Fibroblast of lung (primary cell): ENCODE measurements around the gene SRGAP1. TPM values are rescaled to one million over a fixed set of nuclear protein-coding genes. Genes with fewer than 3 reads are reported as not detected.
A peak's percentile ranks its signal among the peaks of the same experiment; 100 is the strongest.

Experiments used
- DNase-seq, 2 donors: peaks; one replicate each; pipeline versions ENCODE4 v3.0.0 to v3.0.0-alpha.2; 2010; ENCODE audit warnings: low read depth in 2 of 2
- H2AFZ ChIP-seq: 2 replicates; pipeline ENCODE4 v1.5.1; 2012; ENCODE audit warnings: low read length, control low read depth, inconsistent platforms
- H3K27ac ChIP-seq: 2 replicates; pipeline ENCODE4 v1.5.1; 2011; ENCODE audit warnings: low read length, control low read depth; ENCODE audit not compliant: insufficient read depth
- H3K27me3 ChIP-seq: 2 replicates; pipeline ENCODE4 v1.5.1; 2011; ENCODE audit warnings: mild to moderate bottlenecking, low read length; ENCODE audit not compliant: control insufficient read depth, insufficient read depth
- H3K36me3 ChIP-seq: 2 replicates; pipeline ENCODE4 v1.5.1; 2011; ENCODE audit warnings: low read length; ENCODE audit not compliant: control insufficient read depth, insufficient read depth
- H3K4me1 ChIP-seq: 2 replicates; pipeline ENCODE4 v1.5.1; 2011; ENCODE audit warnings: low read length; ENCODE audit not compliant: control insufficient read depth, insufficient read depth; ENCODE audit errors: extremely low read depth
- H3K4me2 ChIP-seq: 2 replicates; pipeline ENCODE4 v1.5.1; 2011; ENCODE audit warnings: low read length, control low read depth; ENCODE audit not compliant: insufficient read depth; ENCODE audit errors: extremely low read depth
- H3K4me3 ChIP-seq, 4 experiments: fragments of 200-600 bp in 1 of 4; sonication (generic) in 1 of 4; replicated peaks in 1 of 4; 2 replicates each; pipeline ENCODE4 v1.5.1; 2011 to 2016; ENCODE audit warnings: low read length in 4 of 4, low read depth in 3 of 4, mild to moderate bottlenecking in 3 of 4, control low read depth in 2 of 4, inconsistent platforms in 1 of 4, mixed read lengths in 1 of 4; ENCODE audit not compliant: insufficient read depth in 1 of 4; ENCODE audit errors: control extremely low read depth in 1 of 4
- H3K79me2 ChIP-seq: 2 replicates; pipeline ENCODE4 v1.5.1; 2012; ENCODE audit warnings: mild to moderate bottlenecking, low read length, inconsistent platforms; ENCODE audit not compliant: control insufficient read depth, insufficient read depth
- H3K9ac ChIP-seq: 2 replicates; pipeline ENCODE4 v1.5.1; 2011; ENCODE audit warnings: mild to moderate bottlenecking, low read length, control low read depth; ENCODE audit not compliant: insufficient read depth
- H3K9me3 ChIP-seq: 2 replicates; pipeline ENCODE4 v1.5.1; 2012; ENCODE audit warnings: low read depth, low read length; ENCODE audit not compliant: control insufficient read depth, insufficient read depth
- H4K20me1 ChIP-seq: 2 replicates; pipeline ENCODE4 v1.5.1; 2011; ENCODE audit warnings: low read length; ENCODE audit not compliant: control insufficient read depth, insufficient read depth; ENCODE audit errors: extremely low read depth
- CTCF ChIP-seq, 2 donors: IDR thresholded peaks in 1 of 2; conservative IDR thresholded peaks in 1 of 2; 1 replicate in 1 of 2; 2 replicates in 1 of 2; pipeline ENCODE4 v1.5.1; 2011 to 2012; ENCODE audit warnings: low read length in 2 of 2, control low read depth in 1 of 2, inconsistent platforms in 1 of 2, low read depth in 1 of 2, mild to moderate bottlenecking in 1 of 2
- EZH2 ChIP-seq: IDR thresholded peaks from 2 replicates; pipeline ENCODE4 v1.5.1; 2012; ENCODE audit warnings: low read length, control low read depth, mild to moderate bottlenecking; ENCODE audit errors: missing control alignments
- polyA plus RNA-seq, 2 donors: library from polyadenylated mRNA; depleted of rRNA in 1 of 2; stranded (reverse) in 1 of 2; unstranded in 1 of 2; fragments of >200 nt; gene quantifications; 2 replicates each; pipeline ENCODE4 v1.2.1, GENCODE V29; 2011 to 2012; ENCODE audit warnings: missing spikeins in 1 of 2
- total RNA-seq: library from RNA; depleted of rRNA; stranded (reverse); fragments of >200 nt; gene quantifications from 2 replicates; pipeline ENCODE4 v1.2.1, GENCODE V29; 2014

The SRGAP1 gene
- total and polyA plus RNA-seq, 2 donors (not counting 1 experiment from before 2014, with no cell fraction given), result 18.9 to 30.2 TPM

DNA sequence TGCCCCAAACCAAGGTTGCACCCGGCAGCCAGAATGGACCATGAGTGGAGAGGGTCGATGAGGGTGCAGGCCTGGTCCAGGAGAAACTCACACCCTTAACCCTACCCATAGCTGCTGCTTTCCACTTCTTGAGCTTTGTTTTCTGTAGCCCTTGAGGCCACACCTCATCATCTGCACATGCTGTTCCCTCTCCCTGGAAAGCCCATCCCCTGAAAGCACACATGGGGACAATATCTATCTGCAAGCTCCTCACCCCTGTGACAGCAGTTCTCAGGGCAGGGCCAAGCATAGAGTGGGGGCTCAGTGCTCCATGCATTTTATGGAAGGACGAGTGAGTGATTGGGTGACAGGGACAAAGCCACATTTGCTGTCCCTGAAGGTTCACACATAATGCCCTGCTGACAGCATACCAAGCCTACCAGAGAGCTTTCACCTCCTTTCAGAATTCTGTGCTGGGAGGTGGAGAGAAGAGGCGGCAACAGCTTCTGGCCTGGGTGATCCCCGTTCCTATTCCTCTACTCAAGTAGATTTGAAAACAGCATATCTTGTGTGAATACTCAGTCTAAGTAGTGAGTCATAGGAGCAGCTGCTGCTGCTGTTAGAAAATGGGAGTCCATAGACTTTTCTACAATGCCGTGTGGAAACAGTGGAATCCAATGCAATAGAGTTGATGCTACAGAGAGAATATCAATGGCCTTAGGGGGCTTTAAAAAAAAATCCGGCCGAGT, 44.6 kb downstream of the SRGAP1 start:
- Histone ChIP-seq H3K9me3 (no peaks in the 10 kb centered on the region), H4K20me1 (no peaks in the 10 kb centered on the region), H3K27me3 (no peaks in the 10 kb centered on the region), H3K4me2 (peak overlapping the region; percentile 29), H3K4me3 (no peak overlapping the region), H3K9ac (no peak overlapping the region), H3K27ac (no peak overlapping the region), H2AFZ (no peak overlapping the region), H3K4me1 (peaks cover 8% of the 10 kb centered on the region), H3K79me2 (peaks cover 81% of the 10 kb centered on the region), H3K36me3 (no peaks in the 10 kb centered on the region)
- peak; percentile 72 to 84 for DNase-seq
- TF ChIP-seq EZH2, result no peak
- no peak for TF ChIP-seq CTCF (conservative IDR thresholded peaks at IDR 0.05 in 1 of 2, IDR thresholded peaks at IDR 0.05 in 1 of 2; ENCODE audit: low read depth in 1 of 2, low read length in 2 of 2)

DNA sequence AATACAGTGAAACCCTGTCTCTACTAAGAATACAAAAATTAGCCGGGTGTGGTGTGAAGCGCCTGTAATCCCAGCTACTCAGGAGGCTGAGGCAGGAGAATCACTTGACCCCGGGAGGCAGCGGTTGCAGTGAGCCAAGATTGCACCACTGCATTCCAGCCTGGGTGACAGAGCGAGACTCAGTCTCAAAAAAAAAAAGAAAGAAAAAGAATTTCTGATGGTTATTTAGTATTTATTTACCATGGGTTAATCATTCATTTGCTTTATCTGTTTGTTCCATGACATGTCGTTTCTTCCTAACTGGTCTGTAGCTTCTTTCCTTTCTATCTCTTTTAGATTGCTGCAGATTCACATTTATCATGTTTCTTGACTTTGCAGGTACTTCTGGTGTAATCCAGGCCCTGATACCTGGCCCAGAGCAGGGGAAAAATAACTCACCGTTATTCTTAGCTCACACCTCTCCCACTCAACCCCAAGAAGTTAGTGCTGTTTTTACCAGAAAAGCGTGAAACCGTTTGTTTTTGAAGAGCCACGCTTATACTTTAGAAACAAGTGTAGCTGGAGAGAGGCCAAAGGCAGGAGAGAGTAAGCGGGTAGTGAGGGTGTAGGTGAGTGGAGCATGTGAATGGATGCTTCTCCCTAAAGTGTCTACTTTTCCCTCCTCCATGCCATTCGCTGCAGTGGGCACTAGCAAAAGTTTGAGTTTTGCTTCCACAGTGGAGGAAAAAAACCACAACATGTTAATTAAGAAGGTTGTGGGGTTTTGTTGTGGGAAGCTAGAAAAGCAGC, 45.4 kb downstream of the SRGAP1 start:
- Histone ChIP-seq H4K20me1 (no peaks in the 10 kb centered on the region), H3K36me3 (no peaks in the 10 kb centered on the region), H3K27ac (no peak overlapping the region), H2AFZ (no peak overlapping the region), H3K79me2 (peaks cover 84% of the 10 kb centered on the region), H3K4me3 (no peak overlapping the region), H3K27me3 (no peaks in the 10 kb centered on the region), H3K9me3 (no peaks in the 10 kb centered on the region), H3K9ac (no peak overlapping the region), H3K4me2 (no peak overlapping the region), H3K4me1 (peaks cover 8% of the 10 kb centered on the region)
- no peak for DNase-seq
- TF ChIP-seq EZH2, result no peak
- TF ChIP-seq CTCF (conservative IDR thresholded peaks at IDR 0.05 in 1 of 2, IDR thresholded peaks at IDR 0.05 in 1 of 2; ENCODE audit: low read depth in 1 of 2, low read length in 2 of 2), result no peak

GRCh38 chr12:63893170-63893569, 48.7 kb downstream of the SRGAP1 start:
- no peak for DNase-seq
- TF ChIP-seq EZH2 (no peak), CTCF (conservative IDR thresholded peaks at IDR 0.05 in 1 of 2, IDR thresholded peaks at IDR 0.05 in 1 of 2; ENCODE audit: low read depth in 1 of 2, low read length in 2 of 2) (no peak)
- H3K9ac ChIP-seq, result no peak overlapping the region
- H3K79me2 ChIP-seq, result peaks cover 88% of the 10 kb centered on the region
- H3K4me2 ChIP-seq, result no peak overlapping the region
- no peaks in the 10 kb centered on the region for H3K9me3 ChIP-seq
- no peaks in the 10 kb centered on the region for H3K36me3 ChIP-seq
- H3K27ac ChIP-seq, result no peak overlapping the region
- peaks cover 8% of the 10 kb centered on the region for H3K4me1 ChIP-seq
- no peak overlapping the region for H3K4me3 ChIP-seq
- no peaks in the 10 kb centered on the region for H4K20me1 ChIP-seq
- H2AFZ ChIP-seq, result no peak overlapping the region
- no peaks in the 10 kb centered on the region for H3K27me3 ChIP-seq
